Osteocyte (in vitro differentiated cells): Measurements from ENCODE around the gene H3-3A. TPM values are rescaled to one million over a fixed set of nuclear protein-coding genes. Genes with fewer than 3 reads are reported as not detected.

Experiments
- DNase-seq: peaks from one replicate; pipeline ENCODE4 v3.0.0; 2021; ENCODE audit warnings: mixed read lengths; ENCODE audit not compliant: unreplicated experiment; ENCODE audit errors: extremely low spot score
- H3K27ac Mint-ChIP-seq: one replicate; pipeline ENCODE4 v1.8.0; 2021; ENCODE audit warnings: mild to moderate bottlenecking, mixed read lengths; ENCODE audit not compliant: unreplicated experiment
- H3K27me3 Mint-ChIP-seq: one replicate; pipeline ENCODE4 v1.8.0; 2021; ENCODE audit warnings: mixed read lengths; ENCODE audit not compliant: unreplicated experiment
- H3K36me3 Mint-ChIP-seq: one replicate; pipeline ENCODE4 v1.8.0; 2021; ENCODE audit warnings: mixed read lengths; ENCODE audit not compliant: unreplicated experiment
- H3K4me1 Mint-ChIP-seq: one replicate; pipeline ENCODE4 v1.8.0; 2021; ENCODE audit warnings: mixed read lengths; ENCODE audit not compliant: unreplicated experiment
- H3K4me3 Mint-ChIP-seq: one replicate; pipeline ENCODE4 v1.8.0; 2021; ENCODE audit warnings: mild to moderate bottlenecking, moderate library complexity, mixed read lengths; ENCODE audit not compliant: unreplicated experiment
- H3K9me3 Mint-ChIP-seq: one replicate; pipeline ENCODE4 v1.8.0; 2021; ENCODE audit warnings: mixed read lengths; ENCODE audit not compliant: unreplicated experiment
- total RNA-seq: library from RNA; stranded (reverse); gene quantifications from 2 replicates; pipeline ENCODE4 v1.2.1, GENCODE V29; 2021
- TF ChIP-seq, protein P1 (sequence below): fragments of 200-600 bp; sonication (generic); IDR thresholded peaks from 2 replicates; pipeline ENCODE4 v1.5.0; 2021; ENCODE audit warnings: antibody characterized with exemption, mild to moderate bottlenecking, moderate library complexity

Gene H3-3A
- total RNA-seq, 1 donor from 2014 or later: 524 TPM

DNA sequence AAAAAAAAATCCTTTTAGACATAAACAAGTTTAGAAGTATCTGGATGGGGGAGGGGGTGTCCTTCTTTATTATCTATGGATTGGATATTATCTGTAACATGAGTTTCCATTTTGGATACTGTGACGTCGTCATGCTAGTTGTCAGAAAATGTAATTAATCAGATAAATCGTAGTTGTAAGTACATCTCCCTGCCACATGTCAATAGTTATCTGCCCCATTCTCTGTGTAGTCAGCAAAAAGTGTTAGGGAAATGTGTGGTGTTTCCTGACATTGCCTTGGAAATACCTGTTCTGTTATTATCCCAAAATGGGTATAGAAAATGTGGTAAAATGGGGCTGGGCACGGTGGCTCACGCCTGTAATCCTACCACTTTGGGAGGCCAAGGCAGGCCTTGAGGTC, 38.8 kb upstream of the H3-3A start:
- no peak for DNase-seq
- H3K4me3 Mint-ChIP-seq: no peak overlapping the region

DNA sequence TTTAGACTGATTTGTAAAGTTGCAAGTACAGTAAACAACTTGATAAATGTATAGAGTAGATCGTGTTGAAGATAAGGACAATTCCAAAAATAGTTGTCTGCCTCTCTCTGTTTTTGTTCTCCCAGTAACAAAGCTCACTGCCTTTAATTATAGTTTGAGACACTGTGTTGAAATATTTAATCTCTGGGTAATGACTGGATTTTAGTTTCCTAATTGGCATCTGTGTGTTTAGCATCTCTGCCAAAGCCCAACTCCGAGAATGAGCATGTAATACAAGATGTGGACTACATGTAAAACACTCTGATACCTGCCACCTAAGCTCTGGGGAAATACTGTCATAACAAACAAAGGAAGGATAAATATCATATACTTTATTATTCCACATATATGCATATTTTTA, 35.7 kb upstream of the H3-3A start:
- Mint-ChIP-seq H3K36me3 (no peaks in the 10 kb centered on the region), H3K4me3 (no peak overlapping the region), H3K9me3 (no peaks in the 10 kb centered on the region), H3K27me3 (peaks cover 5% of the 10 kb centered on the region), H3K27ac (no peak overlapping the region), H3K4me1 (peaks cover 8% of the 10 kb centered on the region)
- DNase-seq: no peak
- TF ChIP-seq, protein P1, sequence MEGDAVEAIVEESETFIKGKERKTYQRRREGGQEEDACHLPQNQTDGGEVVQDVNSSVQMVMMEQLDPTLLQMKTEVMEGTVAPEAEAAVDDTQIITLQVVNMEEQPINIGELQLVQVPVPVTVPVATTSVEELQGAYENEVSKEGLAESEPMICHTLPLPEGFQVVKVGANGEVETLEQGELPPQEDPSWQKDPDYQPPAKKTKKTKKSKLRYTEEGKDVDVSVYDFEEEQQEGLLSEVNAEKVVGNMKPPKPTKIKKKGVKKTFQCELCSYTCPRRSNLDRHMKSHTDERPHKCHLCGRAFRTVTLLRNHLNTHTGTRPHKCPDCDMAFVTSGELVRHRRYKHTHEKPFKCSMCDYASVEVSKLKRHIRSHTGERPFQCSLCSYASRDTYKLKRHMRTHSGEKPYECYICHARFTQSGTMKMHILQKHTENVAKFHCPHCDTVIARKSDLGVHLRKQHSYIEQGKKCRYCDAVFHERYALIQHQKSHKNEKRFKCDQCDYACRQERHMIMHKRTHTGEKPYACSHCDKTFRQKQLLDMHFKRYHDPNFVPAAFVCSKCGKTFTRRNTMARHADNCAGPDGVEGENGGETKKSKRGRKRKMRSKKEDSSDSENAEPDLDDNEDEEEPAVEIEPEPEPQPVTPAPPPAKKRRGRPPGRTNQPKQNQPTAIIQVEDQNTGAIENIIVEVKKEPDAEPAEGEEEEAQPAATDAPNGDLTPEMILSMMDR: no peak

More for the DNA sequence above, 38.8 kb upstream of the H3-3A start:
- Mint-ChIP-seq H3K27ac (no peak overlapping the region), H3K9me3 (no peaks in the 10 kb centered on the region), H3K27me3 (peaks cover 6% of the 10 kb centered on the region), H3K4me1 (peaks cover 8% of the 10 kb centered on the region), H3K36me3 (no peaks in the 10 kb centered on the region)
- TF ChIP-seq, protein P1: no peak

DNA sequence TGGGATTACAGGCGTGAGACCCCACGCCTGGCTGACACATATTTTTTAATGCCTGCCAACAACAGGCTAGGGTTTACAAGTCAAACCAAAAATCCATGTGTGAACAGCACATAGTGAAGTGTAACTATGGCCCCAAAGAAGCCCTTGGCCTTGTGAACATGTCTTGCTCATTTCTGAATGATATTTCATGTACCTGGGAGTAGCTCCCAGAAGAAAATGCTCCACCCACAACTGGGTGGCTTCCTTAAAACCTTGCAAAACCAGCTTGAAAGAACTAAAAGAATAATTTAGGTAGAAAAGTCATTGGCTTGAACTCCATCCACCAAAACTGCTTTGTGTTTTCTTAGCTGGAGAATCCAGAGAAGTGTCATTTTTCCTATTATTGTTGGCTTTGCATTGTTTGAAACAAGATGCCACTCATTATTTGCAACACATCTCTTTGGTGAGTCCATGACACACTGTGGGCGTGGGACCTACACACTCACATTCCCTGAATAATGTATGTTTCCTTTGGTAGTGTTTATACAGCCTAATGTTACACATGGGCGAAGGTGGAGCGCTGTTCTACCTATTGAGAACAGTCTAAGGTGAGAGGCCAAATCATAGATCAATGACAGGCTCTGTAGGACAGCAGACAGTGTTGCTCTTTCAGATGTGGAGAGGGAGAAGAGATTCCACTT, 34.8 kb upstream of the H3-3A start:
- Mint-ChIP-seq H3K27ac (no peak overlapping the region), H3K9me3 (no peaks in the 10 kb centered on the region), H3K27me3 (no peaks in the 10 kb centered on the region), H3K4me1 (peaks cover 8% of the 10 kb centered on the region), H3K4me3 (no peak overlapping the region), H3K36me3 (no peaks in the 10 kb centered on the region)
- TF ChIP-seq, protein P1: no peak
- no peak for DNase-seq

DNA sequence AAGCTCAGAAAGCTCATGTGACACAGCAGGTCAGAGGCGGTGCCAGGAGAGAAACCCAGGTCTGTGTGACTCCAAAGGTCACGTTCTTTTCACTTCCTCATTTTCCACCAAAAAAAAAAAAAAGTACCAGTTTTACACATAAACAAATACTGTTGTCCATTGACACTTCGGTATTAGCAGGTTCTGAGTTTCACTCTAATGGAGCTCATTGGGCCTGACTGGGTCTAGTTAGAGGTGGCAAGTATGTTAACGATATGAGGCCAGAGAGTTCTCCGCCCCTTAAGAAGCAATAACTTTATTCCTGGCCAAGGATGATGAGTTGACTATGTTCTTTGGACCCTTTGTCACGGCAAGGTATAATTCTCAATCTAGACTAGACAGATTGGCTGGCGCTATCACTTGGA, 33.4 kb upstream of the H3-3A start:
- peaks cover 8% of the 10 kb centered on the region for H3K4me1 Mint-ChIP-seq
- H3K36me3 Mint-ChIP-seq: no peaks in the 10 kb centered on the region
- H3K27me3 Mint-ChIP-seq: no peaks in the 10 kb centered on the region
- DNase-seq: no peak
- no peak overlapping the region for H3K27ac Mint-ChIP-seq
- TF ChIP-seq, protein P1: no peak
- H3K9me3 Mint-ChIP-seq: no peaks in the 10 kb centered on the region
- H3K4me3 Mint-ChIP-seq: no peak overlapping the region

DNA sequence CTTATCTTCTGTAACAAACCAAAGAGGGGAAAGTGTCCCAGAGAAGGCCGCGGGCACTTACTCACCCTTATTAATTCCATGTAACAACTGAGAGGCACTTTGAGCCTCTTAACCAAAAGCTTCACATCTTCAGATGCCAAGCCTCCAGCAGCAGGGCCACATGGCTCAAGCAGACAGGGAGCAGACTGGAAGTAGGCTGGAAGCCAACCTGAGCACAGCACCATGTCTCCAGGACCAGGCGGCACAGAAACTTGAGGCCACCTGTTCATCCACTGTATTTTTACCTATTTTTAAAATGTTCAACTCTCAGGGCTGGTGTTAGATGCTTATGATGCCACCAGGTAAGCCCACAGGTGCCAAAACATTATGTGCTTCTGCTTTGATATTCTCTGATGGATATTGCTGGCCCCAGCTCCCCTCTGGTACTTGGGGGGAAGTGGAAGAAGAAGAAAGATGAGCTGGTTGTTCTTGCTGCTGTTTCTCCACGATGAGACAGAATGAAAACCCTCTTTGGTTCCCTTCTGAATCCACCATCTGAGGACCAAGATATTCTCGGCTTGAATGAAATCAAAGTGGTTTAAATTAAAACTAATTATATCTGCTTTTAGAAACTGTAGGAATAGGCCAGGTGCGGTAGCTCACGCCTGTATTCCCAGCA, 32.8 kb upstream of the H3-3A start:
- Mint-ChIP-seq H3K27ac (no peak overlapping the region), H3K27me3 (no peaks in the 10 kb centered on the region), H3K4me1 (peaks cover 8% of the 10 kb centered on the region), H3K36me3 (no peaks in the 10 kb centered on the region), H3K9me3 (no peaks in the 10 kb centered on the region), H3K4me3 (no peak overlapping the region)
- no peak for DNase-seq
- TF ChIP-seq, protein P1: no peak
